Breast epithelium (tissue), 3 donors: Measurements from ENCODE around the gene SDC3.

Source experiments
- POLR2A ChIP-seq: fragments of 450-650 bp; IDR thresholded peaks from one replicate; pipeline ENCODE4 v1.6.1; 2016; ENCODE audit warnings: antibody characterized with exemption, mild to moderate bottlenecking, moderate library complexity
- POLR2AphosphoS5 ChIP-seq, 3 donors: sonication (generic); formaldehyde crosslinking; IDR thresholded peaks; one replicate each; pipeline ENCODE4 v1.6.1; 2017; ENCODE audit warnings: antibody characterized with exemption in 3 of 3
- TF ChIP-seq, protein P1 (sequence below), 3 donors: fragments of 450-650 bp; IDR thresholded peaks; one replicate each; pipeline ENCODE4 v1.5.1; 2016 to 2017; ENCODE audit warnings: antibody characterized with exemption in 3 of 3, mild to moderate bottlenecking in 3 of 3, moderate library complexity in 3 of 3

DNA sequence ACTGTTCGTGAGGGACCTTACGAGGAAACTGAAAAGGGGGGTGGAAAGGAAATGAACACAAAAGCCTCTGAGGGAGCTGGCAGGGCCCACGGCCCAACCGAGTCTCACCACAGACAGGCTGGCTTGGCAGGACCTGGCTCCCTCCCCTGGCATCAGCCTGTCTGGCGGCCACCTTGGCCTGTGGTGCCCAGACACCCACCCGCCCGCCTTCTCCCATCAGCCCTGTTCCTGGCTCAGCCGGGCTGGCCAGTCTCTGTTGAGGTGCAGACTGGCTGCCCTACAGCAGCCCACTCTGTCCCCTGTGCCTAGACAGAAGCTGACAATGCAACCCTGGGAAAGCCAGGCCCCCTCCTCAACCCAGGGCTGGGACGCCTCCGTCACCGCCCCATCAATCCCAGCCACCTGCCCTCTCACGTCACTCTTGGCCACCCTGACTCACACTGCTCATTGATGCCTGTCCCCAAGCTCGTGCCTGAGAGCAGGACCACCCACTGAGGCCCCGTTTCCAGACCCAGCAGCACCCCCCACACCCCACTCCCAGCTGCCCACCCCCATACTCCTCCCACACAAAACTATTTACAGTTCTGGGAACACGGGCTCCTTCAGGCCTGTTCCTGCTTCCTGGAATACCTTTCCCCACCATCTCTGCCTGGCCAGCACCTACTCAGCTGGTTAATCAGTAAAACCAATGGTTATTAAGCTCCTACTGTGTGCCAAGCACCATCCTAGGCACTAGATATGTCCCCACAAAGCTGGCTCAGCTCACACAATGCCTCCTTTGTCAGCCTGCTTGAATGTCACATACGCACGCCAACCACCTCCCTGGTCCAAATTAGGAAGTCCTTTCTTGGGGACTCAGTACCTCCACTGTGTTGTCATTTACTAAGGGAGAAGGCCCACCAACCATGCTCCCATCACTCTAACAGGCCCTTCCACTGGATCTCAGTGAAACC is 22.7 kb downstream of the SDC3 start:
- TF ChIP-seq POLR2AphosphoS5 (IDR thresholded peaks at IDR 0.05): no peak
- TF ChIP-seq POLR2A: no peak
- TF ChIP-seq, protein P1, sequence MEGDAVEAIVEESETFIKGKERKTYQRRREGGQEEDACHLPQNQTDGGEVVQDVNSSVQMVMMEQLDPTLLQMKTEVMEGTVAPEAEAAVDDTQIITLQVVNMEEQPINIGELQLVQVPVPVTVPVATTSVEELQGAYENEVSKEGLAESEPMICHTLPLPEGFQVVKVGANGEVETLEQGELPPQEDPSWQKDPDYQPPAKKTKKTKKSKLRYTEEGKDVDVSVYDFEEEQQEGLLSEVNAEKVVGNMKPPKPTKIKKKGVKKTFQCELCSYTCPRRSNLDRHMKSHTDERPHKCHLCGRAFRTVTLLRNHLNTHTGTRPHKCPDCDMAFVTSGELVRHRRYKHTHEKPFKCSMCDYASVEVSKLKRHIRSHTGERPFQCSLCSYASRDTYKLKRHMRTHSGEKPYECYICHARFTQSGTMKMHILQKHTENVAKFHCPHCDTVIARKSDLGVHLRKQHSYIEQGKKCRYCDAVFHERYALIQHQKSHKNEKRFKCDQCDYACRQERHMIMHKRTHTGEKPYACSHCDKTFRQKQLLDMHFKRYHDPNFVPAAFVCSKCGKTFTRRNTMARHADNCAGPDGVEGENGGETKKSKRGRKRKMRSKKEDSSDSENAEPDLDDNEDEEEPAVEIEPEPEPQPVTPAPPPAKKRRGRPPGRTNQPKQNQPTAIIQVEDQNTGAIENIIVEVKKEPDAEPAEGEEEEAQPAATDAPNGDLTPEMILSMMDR (IDR thresholded peaks at IDR 0.05): no peak
